Activated CD4-positive, alpha-beta T cell treated with anti-CD3 and anti-CD28 coated beads, Interleukin-2, amount 10 ng/mL, durations not matched to agents 7 days and 5 days (primary cell): ENCODE results near the gene FFAR2. TPM values are rescaled to one million over a fixed set of nuclear protein-coding genes. Genes with fewer than 3 reads are reported as not detected.
"Not testable (repeated sequence)": the region's sequence is repeated elsewhere in the genome, so short reads cannot be mapped to it uniquely, and the experiment has no call there.

Experiments
- CTCF ChIA-PET: fragments of 350-600 bp; sonication (Branson Sonifier 250); formaldehyde crosslinking; loops from one replicate; lab custom pipeline; 2021; ENCODE audit warnings: antibody characterized with exemption; lab: Charles Lee
- POLR2A ChIA-PET: fragments of 350-600 bp; sonication (Branson Sonifier 250); formaldehyde crosslinking; loops from one replicate; lab custom pipeline; 2021; ENCODE audit warnings: antibody characterized with exemption; lab: Charles Lee
- DNase-seq: peaks from one replicate; pipeline ENCODE4 v3.0.0-alpha.2; 2020
- H3K27ac Mint-ChIP-seq: one replicate; pipeline ENCODE4 v1.8.0; 2021; ENCODE audit warnings: mild to moderate bottlenecking, moderate library complexity, mixed read lengths
- H3K27me3 Mint-ChIP-seq: one replicate; pipeline ENCODE4 v1.8.0; 2021; ENCODE audit warnings: mixed read lengths
- H3K36me3 Mint-ChIP-seq: one replicate; pipeline ENCODE4 v1.8.0; 2021; ENCODE audit warnings: low read depth, mixed read lengths
- H3K4me1 Mint-ChIP-seq: one replicate; pipeline ENCODE4 v1.8.0; 2021; ENCODE audit warnings: mixed read lengths
- H3K4me3 Mint-ChIP-seq: one replicate; pipeline ENCODE4 v1.8.0; 2021; ENCODE audit warnings: mild to moderate bottlenecking, moderate library complexity, mixed read lengths
- H3K9me3 Mint-ChIP-seq: one replicate; pipeline ENCODE4 v1.8.0; 2021; ENCODE audit warnings: mixed read lengths
- total RNA-seq, 2 experiments: library from RNA; stranded (reverse); gene quantifications; one replicate each; pipeline ENCODE4 v1.2.3, GENCODE V29; 2021

Gene FFAR2
- total RNA-seq, 2 experiments from 2014 or later: not detected

GRCh38 chr19:35410487-35410886 is 37.6 kb upstream of the FFAR2 start:
- H3K27ac Mint-ChIP-seq: no peak overlapping the region
- CTCF ChIA-PET: no interaction called here
- no peak overlapping the region for H3K4me3 Mint-ChIP-seq
- DNase-seq: no peak
- peaks cover 33% of the 10 kb centered on the region for H3K27me3 Mint-ChIP-seq
- H3K9me3 Mint-ChIP-seq: no peaks in the 10 kb centered on the region
- H3K4me1 Mint-ChIP-seq: no peaks in the 10 kb centered on the region
- POLR2A ChIA-PET: no interaction called here
- H3K36me3 Mint-ChIP-seq: no peaks in the 10 kb centered on the region

GRCh38 chr19:35414442-35414841 is 33.6 kb upstream of the FFAR2 start:
- Mint-ChIP-seq H3K36me3 (no peaks in the 10 kb centered on the region), H3K27me3 (peaks cover 50% of the 10 kb centered on the region), H3K27ac (no peak overlapping the region), H3K4me1 (no peaks in the 10 kb centered on the region), H3K4me3 (no peak overlapping the region), H3K9me3 (no peaks in the 10 kb centered on the region)
- ChIA-PET CTCF (interaction anchor here (0.6 to 1.9 kb wide), 3 partner anchors 17 to 51 kb away, joined by 3 to 4 read pairs (median 3); no protein-coding TSS in a partner anchor), POLR2A (no interaction called here)
- DNase-seq: no peak

DNA sequence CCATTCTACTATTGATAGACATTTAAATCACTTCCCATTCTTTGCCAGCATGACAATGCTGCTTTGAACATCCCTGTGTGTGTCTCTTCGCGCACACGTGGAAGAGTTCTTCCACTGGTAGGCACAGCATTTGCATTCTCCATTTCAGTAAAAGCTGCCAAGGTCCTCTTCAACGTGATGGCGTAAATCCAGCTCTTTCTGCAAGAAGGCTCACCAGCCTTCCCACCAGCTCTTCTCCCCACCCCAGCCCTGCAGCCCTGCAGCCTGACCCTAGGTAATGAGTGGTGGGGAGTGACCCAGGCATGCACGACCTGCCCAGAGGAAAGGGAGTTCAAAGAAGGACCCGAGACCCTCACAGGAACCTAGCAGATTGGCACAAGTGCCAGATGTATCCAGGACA is 31.7 kb upstream of the FFAR2 start:
- DNase-seq: no peak
- CTCF ChIA-PET: no interaction called here
- peaks cover 42% of the 10 kb centered on the region for H3K27me3 Mint-ChIP-seq
- no peaks in the 10 kb centered on the region for H3K36me3 Mint-ChIP-seq
- no peaks in the 10 kb centered on the region for H3K4me1 Mint-ChIP-seq
- H3K27ac Mint-ChIP-seq: no peak overlapping the region
- H3K4me3 Mint-ChIP-seq: no peak overlapping the region
- POLR2A ChIA-PET: interaction anchor here (0.6 kb wide), 1 partner anchor 235 kb away, joined by 4 read pairs; no protein-coding TSS in a partner anchor
- H3K9me3 Mint-ChIP-seq: no peaks in the 10 kb centered on the region

DNA sequence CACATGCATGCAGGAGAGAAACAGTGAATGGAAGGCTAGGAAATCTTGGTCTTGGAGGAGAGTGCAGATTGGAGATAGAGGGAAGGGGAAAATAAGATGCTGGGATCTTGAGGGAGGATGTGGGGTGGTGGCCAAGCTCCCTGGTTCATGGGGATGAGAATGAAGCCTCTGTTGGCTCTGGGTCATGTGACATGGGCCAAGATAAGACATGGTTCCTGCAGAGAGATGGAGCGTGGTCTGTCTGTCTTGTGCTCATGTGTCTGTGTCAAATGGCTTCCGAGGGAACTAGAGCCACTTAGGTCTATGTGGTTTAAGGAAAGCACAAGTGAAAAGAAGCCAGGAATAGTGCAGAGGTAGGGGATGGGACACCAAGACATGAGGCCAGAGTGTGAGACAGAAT is 30.8 kb upstream of the FFAR2 start:
- H3K4me3 Mint-ChIP-seq: no peak overlapping the region
- no peaks in the 10 kb centered on the region for H3K9me3 Mint-ChIP-seq
- no peak for DNase-seq
- no peaks in the 10 kb centered on the region for H3K4me1 Mint-ChIP-seq
- H3K27ac Mint-ChIP-seq: no peak overlapping the region
- POLR2A ChIA-PET: interaction anchor here (0.6 kb wide), 1 partner anchor 234 kb away, joined by 4 read pairs; no protein-coding TSS in a partner anchor
- CTCF ChIA-PET: interaction anchor here (1.6 kb wide), 1 partner anchor 9 kb away, joined by 4 read pairs; no protein-coding TSS in a partner anchor
- H3K36me3 Mint-ChIP-seq: no peaks in the 10 kb centered on the region
- peaks cover 38% of the 10 kb centered on the region for H3K27me3 Mint-ChIP-seq

- no peaks in the 10 kb centered on the region for H3K9me3 Mint-ChIP-seq
- H3K4me3 Mint-ChIP-seq: no peak overlapping the region
- no peaks in the 10 kb centered on the region for H3K36me3 Mint-ChIP-seq
- DNase-seq: no peak
- POLR2A ChIA-PET: no interaction called here
- no peak overlapping the region for H3K27ac Mint-ChIP-seq
- H3K4me1 Mint-ChIP-seq: no peaks in the 10 kb centered on the region
- CTCF ChIA-PET: interaction anchor here (0.6 to 1.6 kb wide), 3 partner anchors 9 to 164 kb away, joined by 3 to 5 read pairs (median 4); no protein-coding TSS in a partner anchor
- peaks cover 38% of the 10 kb centered on the region for H3K27me3 Mint-ChIP-seq
These were observed 30.1 kb upstream of the FFAR2 start for GRCh38 chr19:35417713-35418534.

GRCh38 chr19:35419046-35419445 is 29.0 kb upstream of the FFAR2 start:
- Mint-ChIP-seq H3K27me3 (peaks cover 30% of the 10 kb centered on the region), H3K4me1 (no peaks in the 10 kb centered on the region), H3K9me3 (no peaks in the 10 kb centered on the region), H3K27ac (no peak overlapping the region), H3K36me3 (no peaks in the 10 kb centered on the region), H3K4me3 (no peak overlapping the region)
- DNase-seq: no peak
- ChIA-PET POLR2A (no interaction called here), CTCF (no interaction called here)

GRCh38 chr19:35419805-35420204 is 28.3 kb upstream of the FFAR2 start:
- Mint-ChIP-seq H3K4me3 (no peak overlapping the region), H3K4me1 (no peaks in the 10 kb centered on the region), H3K27me3 (peaks cover 30% of the 10 kb centered on the region), H3K27ac (no peak overlapping the region), H3K9me3 (no peaks in the 10 kb centered on the region), H3K36me3 (no peaks in the 10 kb centered on the region)
- DNase-seq: no peak
- CTCF ChIA-PET: interaction anchor here (1.1 kb wide), 1 partner anchor 67 kb away, joined by 3 read pairs; no protein-coding TSS in a partner anchor
- POLR2A ChIA-PET: no interaction called here

DNA sequence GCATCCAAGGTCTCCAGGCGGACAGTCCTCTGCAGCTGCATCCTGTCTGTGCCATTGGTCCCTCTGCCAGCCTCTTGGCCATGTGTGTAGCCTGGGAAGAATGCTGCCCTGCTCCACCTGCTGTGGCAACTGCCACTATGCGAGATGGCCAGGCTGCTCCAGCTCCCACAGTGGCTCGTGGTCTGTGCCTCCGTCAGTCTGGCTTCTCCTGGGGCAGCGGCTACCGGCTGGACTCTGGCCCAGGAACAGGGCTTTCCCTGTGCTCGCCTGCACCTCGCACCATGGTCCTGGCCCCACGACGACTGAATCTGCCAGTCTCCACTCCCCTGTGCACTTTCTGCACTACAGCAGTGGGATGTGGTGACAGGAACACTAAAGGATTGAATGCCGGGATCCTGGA is 26.7 kb upstream of the FFAR2 start:
- H3K36me3 Mint-ChIP-seq: no peaks in the 10 kb centered on the region
- no peaks in the 10 kb centered on the region for H3K4me1 Mint-ChIP-seq
- H3K4me3 Mint-ChIP-seq: no peak overlapping the region
- H3K27ac Mint-ChIP-seq: no peak overlapping the region
- ChIA-PET POLR2A (no interaction called here), CTCF (interaction anchor here (1.5 kb wide), 1 partner anchor 19 kb away, joined by 3 read pairs; no protein-coding TSS in a partner anchor)
- no peak for DNase-seq
- H3K9me3 Mint-ChIP-seq: no peaks in the 10 kb centered on the region
- peaks cover 18% of the 10 kb centered on the region for H3K27me3 Mint-ChIP-seq

DNA sequence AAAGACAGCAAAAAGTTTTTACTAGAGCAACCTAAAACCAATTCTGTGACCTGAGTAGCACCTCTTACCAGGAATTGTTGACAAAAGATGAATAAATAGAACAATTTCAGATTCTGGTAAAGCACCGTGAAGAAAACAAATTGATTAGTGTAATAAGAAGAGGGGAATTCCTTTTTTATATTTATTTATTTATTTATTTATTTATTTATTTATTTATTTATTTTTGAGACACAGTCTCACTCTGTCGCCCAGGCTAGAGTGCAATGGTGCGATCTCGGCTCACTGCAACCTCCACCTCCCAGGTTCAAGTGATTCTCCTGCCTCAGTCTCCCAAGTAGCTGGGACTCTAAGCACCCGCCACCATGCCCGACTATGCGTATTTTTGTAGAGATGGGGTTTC is 24.7 kb upstream of the FFAR2 start:
- H3K27ac Mint-ChIP-seq, H3K27me3 Mint-ChIP-seq, DNase-seq, CTCF ChIA-PET, H3K4me1 Mint-ChIP-seq, H3K4me3 Mint-ChIP-seq, H3K36me3 Mint-ChIP-seq, POLR2A ChIA-PET, H3K9me3 Mint-ChIP-seq: not testable (repeated sequence)

GRCh38 chr19:35425682-35426081 is 22.4 kb upstream of the FFAR2 start:
- CTCF ChIA-PET: interaction anchor here (1.1 kb wide), 1 partner anchor 68 kb away, joined by 3 read pairs; the partner anchor contains the start of gene FFAR3
- Mint-ChIP-seq H3K4me1 (peaks cover 5% of the 10 kb centered on the region), H3K27ac (no peak overlapping the region), H3K36me3 (no peaks in the 10 kb centered on the region), H3K4me3 (no peak overlapping the region), H3K9me3 (peaks cover 6% of the 10 kb centered on the region), H3K27me3 (no peaks in the 10 kb centered on the region)
- POLR2A ChIA-PET: no interaction called here
- no peak for DNase-seq

DNA sequence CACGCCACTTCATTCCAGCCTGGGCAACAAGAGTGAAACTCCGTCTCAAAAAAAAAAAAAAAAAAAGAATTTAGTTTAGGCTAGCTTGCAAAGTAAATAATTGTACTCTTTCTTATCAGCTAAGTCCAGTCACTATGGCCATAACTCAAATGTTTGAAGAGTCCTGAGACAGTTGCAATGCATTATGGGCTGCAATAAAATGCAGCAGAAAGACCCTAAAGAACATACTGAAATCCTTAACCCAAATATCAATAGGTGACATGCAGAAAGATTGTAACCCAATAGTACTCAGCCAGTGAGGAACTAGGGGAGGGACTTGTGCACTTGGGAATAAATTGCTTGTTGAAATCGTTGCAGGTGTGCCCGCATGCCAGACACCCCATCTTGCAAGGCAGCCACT is 20.9 kb upstream of the FFAR2 start:
- Mint-ChIP-seq H3K27me3 (peaks cover 1% of the 10 kb centered on the region), H3K36me3 (peaks cover 7% of the 10 kb centered on the region), H3K4me3 (no peak overlapping the region), H3K27ac (no peak overlapping the region), H3K9me3 (peaks cover 16% of the 10 kb centered on the region), H3K4me1 (peaks cover 15% of the 10 kb centered on the region)
- ChIA-PET CTCF (no interaction called here), POLR2A (no interaction called here)
- DNase-seq: no peak

DNA sequence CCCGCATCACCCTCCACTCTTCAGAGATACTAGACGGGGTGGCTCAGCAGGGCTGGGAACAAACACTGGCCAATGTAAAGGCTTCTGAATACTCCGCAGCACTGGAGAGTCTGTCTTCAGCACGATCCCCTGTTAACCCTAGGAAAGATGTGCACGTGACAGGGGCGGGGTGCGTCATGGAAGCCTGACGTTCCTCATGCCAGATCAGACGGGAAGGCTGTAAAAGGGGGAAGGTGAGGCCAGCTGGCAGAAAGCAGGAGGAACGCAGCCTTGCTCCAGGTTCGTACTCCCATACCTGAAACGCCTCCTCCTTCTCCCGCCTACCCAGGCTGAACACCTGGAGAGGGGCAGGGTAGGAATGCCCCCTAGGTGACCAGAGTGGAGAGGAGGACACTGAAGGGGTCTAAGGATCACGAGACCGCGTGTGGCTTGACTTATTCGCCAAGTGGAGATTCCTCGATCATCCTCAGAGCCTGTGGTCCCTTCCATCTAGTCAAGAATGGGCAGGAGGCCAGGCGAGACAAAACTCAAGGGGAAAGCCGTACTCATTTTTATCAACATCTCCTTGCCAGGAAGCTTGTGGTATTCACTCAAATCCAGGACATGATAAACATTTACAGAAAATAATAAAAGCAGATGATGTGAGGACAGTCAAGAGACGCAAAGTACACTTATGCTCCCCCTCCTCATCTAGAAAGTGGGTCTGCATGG is 18.2 kb upstream of the FFAR2 start:
- ChIA-PET POLR2A (no interaction called here), CTCF (no interaction called here)
- no peak overlapping the region for H3K27ac Mint-ChIP-seq
- peaks cover 16% of the 10 kb centered on the region for H3K9me3 Mint-ChIP-seq
- peaks cover 7% of the 10 kb centered on the region for H3K36me3 Mint-ChIP-seq
- peaks cover 15% of the 10 kb centered on the region for H3K4me1 Mint-ChIP-seq
- H3K27me3 Mint-ChIP-seq: peaks cover 6% of the 10 kb centered on the region
- no peak overlapping the region for H3K4me3 Mint-ChIP-seq
- DNase-seq: no peak
